ENCODE results near the gene TENM3.

Gene TENM3

DNA sequence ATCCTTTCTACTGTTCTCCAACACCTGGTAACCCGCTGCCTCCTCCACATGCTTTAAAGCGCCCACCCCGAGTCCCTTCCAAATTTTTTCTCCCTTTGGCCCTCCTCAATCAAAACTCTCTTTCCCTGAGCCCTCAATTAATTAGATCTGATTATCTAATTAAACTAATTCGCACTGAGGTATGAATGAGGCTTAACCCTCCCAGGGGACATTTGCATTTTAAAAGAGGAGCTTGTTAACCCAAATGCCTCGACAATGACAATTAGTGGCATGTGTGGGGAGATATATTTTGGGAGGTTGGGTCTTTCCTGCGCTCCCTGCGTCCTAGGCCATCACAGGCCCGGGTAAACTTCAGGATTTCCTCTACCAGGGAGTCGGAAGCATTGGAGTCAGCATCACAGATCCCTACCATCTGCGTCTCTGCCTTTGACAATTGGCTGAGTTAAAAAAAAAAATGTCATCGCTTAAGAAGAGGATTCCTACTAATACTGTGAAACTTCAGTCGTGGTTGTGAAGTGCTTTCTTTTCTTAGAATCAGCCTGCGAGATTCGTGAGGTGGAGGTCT lies 50.6 kb downstream of the TENM3 start:
- TF ChIP-seq, protein P1, sequence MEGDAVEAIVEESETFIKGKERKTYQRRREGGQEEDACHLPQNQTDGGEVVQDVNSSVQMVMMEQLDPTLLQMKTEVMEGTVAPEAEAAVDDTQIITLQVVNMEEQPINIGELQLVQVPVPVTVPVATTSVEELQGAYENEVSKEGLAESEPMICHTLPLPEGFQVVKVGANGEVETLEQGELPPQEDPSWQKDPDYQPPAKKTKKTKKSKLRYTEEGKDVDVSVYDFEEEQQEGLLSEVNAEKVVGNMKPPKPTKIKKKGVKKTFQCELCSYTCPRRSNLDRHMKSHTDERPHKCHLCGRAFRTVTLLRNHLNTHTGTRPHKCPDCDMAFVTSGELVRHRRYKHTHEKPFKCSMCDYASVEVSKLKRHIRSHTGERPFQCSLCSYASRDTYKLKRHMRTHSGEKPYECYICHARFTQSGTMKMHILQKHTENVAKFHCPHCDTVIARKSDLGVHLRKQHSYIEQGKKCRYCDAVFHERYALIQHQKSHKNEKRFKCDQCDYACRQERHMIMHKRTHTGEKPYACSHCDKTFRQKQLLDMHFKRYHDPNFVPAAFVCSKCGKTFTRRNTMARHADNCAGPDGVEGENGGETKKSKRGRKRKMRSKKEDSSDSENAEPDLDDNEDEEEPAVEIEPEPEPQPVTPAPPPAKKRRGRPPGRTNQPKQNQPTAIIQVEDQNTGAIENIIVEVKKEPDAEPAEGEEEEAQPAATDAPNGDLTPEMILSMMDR (IDR thresholded peaks at IDR 0.05; ENCODE audit: low read length), result no peak
- TF ChIP-seq EZH2 (IDR thresholded peaks at IDR 0.05; ENCODE audit: borderline replicate concordance, low read length), result no peak
- no peaks in the 10 kb centered on the region for H3K79me2 ChIP-seq (ENCODE audit: insufficient read depth, low read length)
- H3K36me3 ChIP-seq (ENCODE audit: insufficient read depth, low read length), result no peaks in the 10 kb centered on the region
- no peak overlapping the region for H2AFZ ChIP-seq (ENCODE audit: low read length)
- H3K27me3 ChIP-seq (ENCODE audit: insufficient read depth, low read length), result no peaks in the 10 kb centered on the region
- no peaks in the 10 kb centered on the region for H4K20me1 ChIP-seq (ENCODE audit: insufficient read depth, low read length)
- no peaks in the 10 kb centered on the region for H3K4me1 ChIP-seq (ENCODE audit: insufficient read depth, low read length, severe bottlenecking)
- H3F3A ChIP-seq (ENCODE audit: insufficient read depth, low read length), result no peaks in the 10 kb centered on the region
- H3K9ac ChIP-seq (ENCODE audit: low read length), result no peak overlapping the region
- H3K9me2 ChIP-seq (ENCODE audit: low read depth, low read length), result no peaks in the 10 kb centered on the region
- H3K27ac ChIP-seq (ENCODE audit: low read depth, low read length, poor library complexity, severe bottlenecking), result no peak overlapping the region
- H3K9me3 ChIP-seq (ENCODE audit: low read length), result no peaks in the 10 kb centered on the region
- H3K4me2 ChIP-seq (ENCODE audit: low read length), result no peak overlapping the region
- H3K4me3 ChIP-seq (ENCODE audit: low read depth, low read length, poor library complexity, severe bottlenecking), result no peak overlapping the region

- TF ChIP-seq, protein P1 (IDR thresholded peaks at IDR 0.05; ENCODE audit: low read length), result no peak
- no peak for TF ChIP-seq EZH2 (IDR thresholded peaks at IDR 0.05; ENCODE audit: borderline replicate concordance, low read length)
- H3K9me2 ChIP-seq (ENCODE audit: low read depth, low read length), result no peaks in the 10 kb centered on the region
- H3K9me3 ChIP-seq (ENCODE audit: low read length), result no peaks in the 10 kb centered on the region
- H3K27ac ChIP-seq (ENCODE audit: low read depth, low read length, poor library complexity, severe bottlenecking), result no peak overlapping the region
- H2AFZ ChIP-seq (ENCODE audit: low read length), result no peak overlapping the region
- no peaks in the 10 kb centered on the region for H3K79me2 ChIP-seq (ENCODE audit: insufficient read depth, low read length)
- H3K4me3 ChIP-seq (ENCODE audit: low read depth, low read length, poor library complexity, severe bottlenecking), result no peak overlapping the region
- H4K20me1 ChIP-seq (ENCODE audit: insufficient read depth, low read length), result no peaks in the 10 kb centered on the region
- H3K36me3 ChIP-seq (ENCODE audit: insufficient read depth, low read length), result no peaks in the 10 kb centered on the region
- H3K27me3 ChIP-seq (ENCODE audit: insufficient read depth, low read length), result no peaks in the 10 kb centered on the region
- H3K4me2 ChIP-seq (ENCODE audit: low read length), result no peak overlapping the region
- no peak overlapping the region for H3K9ac ChIP-seq (ENCODE audit: low read length)
- no peaks in the 10 kb centered on the region for H3F3A ChIP-seq (ENCODE audit: insufficient read depth, low read length)
- no peaks in the 10 kb centered on the region for H3K4me1 ChIP-seq (ENCODE audit: insufficient read depth, low read length, severe bottlenecking)
Observed at GRCh38 chr4:182294451-182294850, 51.2 kb downstream of the TENM3 start.

GRCh38 chr4:182297659-182298058 lies 54.5 kb downstream of the TENM3 start:
- Histone ChIP-seq H3K27ac (ENCODE audit: low read depth, low read length, poor library complexity, severe bottlenecking) (no peak overlapping the region), H2AFZ (ENCODE audit: low read length) (no peak overlapping the region), H3K27me3 (ENCODE audit: insufficient read depth, low read length) (no peaks in the 10 kb centered on the region), H3K4me1 (ENCODE audit: insufficient read depth, low read length, severe bottlenecking) (no peaks in the 10 kb centered on the region), H3K36me3 (ENCODE audit: insufficient read depth, low read length) (no peaks in the 10 kb centered on the region), H3K4me3 (ENCODE audit: low read depth, low read length, poor library complexity, severe bottlenecking) (no peak overlapping the region), H3K4me2 (ENCODE audit: low read length) (no peak overlapping the region), H3F3A (ENCODE audit: insufficient read depth, low read length) (no peaks in the 10 kb centered on the region), H3K9me2 (ENCODE audit: low read depth, low read length) (no peaks in the 10 kb centered on the region), H3K9ac (ENCODE audit: low read length) (no peak overlapping the region), H3K79me2 (ENCODE audit: insufficient read depth, low read length) (no peaks in the 10 kb centered on the region), H3K9me3 (ENCODE audit: low read length) (no peaks in the 10 kb centered on the region), H4K20me1 (ENCODE audit: insufficient read depth, low read length) (no peaks in the 10 kb centered on the region)
- TF ChIP-seq EZH2 (IDR thresholded peaks at IDR 0.05; ENCODE audit: borderline replicate concordance, low read length), result no peak
- TF ChIP-seq, protein P1 (IDR thresholded peaks at IDR 0.05; ENCODE audit: low read length), result no peak
